MM.1S (cell line): Measurements from ENCODE around the gene ATP6V0B.

Source experiments
- EZH2 ChIP-seq: fragments of 300-600 bp; sonication (generic); optimal IDR thresholded peaks from 2 replicates; pipeline ENCODE3; 2017; ENCODE audit warnings: low read depth, mild to moderate bottlenecking, antibody characterized with exemption, low read length, mixed read lengths
- TF ChIP-seq, protein P1 (sequence below): fragments of 300-600 bp; sonication (generic); IDR thresholded peaks from 2 replicates; pipeline ENCODE4 v1.5.1; 2016; ENCODE audit warnings: antibody characterized with exemption, low read length, mixed read lengths

DNA sequence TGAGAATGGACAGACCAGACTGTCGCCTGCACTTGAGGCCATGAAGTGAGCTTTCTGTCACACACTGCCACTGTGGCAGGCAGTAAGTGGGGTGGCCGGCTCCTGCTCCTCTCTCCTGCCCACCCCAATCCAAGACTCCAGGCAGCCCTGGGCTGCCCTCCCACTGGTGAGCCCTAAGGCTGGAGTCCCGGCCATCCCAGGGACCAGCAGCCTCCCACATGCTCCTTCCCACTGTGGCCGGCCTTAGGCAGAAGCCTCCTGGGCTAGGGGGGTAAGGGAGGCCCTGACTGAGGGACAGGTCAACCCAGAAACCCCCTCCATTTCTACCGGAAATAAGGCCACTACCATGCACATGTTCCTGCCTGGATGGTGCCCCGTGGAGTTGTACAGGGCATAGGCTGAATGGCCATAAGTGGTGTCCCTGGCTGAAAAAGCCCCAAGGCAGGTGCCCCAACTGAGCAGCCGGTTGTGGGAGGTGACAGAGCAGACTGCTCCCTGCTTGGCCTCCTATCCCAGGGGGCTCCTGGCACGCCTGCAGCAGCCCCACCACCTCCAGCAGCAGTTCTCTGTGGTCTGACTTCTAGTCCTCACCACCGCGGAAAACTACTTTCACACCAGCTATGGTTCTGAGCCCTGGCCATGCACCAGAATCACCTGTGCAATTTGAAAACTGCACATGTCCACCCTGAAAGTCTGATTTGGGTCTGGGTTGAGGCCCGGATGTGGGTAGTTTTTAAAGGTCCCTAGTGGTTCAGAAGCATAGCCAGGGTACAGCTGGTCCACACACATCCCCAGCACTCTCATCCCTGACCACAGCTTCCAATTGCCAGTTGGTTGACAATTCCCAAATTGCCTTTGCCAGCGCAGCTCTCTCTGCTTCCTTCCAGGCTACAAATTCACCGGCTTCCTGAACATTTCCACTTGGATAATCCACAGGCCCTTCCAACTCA is 42.8 kb upstream of the ATP6V0B start:
- TF ChIP-seq, protein P1, sequence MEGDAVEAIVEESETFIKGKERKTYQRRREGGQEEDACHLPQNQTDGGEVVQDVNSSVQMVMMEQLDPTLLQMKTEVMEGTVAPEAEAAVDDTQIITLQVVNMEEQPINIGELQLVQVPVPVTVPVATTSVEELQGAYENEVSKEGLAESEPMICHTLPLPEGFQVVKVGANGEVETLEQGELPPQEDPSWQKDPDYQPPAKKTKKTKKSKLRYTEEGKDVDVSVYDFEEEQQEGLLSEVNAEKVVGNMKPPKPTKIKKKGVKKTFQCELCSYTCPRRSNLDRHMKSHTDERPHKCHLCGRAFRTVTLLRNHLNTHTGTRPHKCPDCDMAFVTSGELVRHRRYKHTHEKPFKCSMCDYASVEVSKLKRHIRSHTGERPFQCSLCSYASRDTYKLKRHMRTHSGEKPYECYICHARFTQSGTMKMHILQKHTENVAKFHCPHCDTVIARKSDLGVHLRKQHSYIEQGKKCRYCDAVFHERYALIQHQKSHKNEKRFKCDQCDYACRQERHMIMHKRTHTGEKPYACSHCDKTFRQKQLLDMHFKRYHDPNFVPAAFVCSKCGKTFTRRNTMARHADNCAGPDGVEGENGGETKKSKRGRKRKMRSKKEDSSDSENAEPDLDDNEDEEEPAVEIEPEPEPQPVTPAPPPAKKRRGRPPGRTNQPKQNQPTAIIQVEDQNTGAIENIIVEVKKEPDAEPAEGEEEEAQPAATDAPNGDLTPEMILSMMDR: no peak
- no peak for TF ChIP-seq EZH2
